HCT116 (cell line): ENCODE results near the gene CNTN4. TPM values are rescaled to one million over a fixed set of nuclear protein-coding genes. Genes with fewer than 3 reads are reported as not detected.

ENCODE experiments used
- ATAC-seq: fragments of 200-7000 bp; cut with Tn5 transposase; 2 replicates; pipeline ENCODE4 v1.9.1; 2020; ENCODE audit warnings: mild to moderate bottlenecking, moderate library complexity
- BruUV-seq: library from RNA; stranded (reverse); fragments of 400-500 nt; replicated peaks from 2 replicates; lab custom pipeline; 2021; lab: Mats Ljungman, UMichigan
- CTCF ChIA-PET: fragments of 300-600 bp; sonication (Branson Sonifier 250); formaldehyde crosslinking; loops from one replicate; lab custom pipeline; 2021; ENCODE audit warnings: antibody characterized with exemption; lab: Charles Lee
- POLR2A ChIA-PET: fragments of 300-600, 350-600 bp; sonication (Branson Sonifier 250); formaldehyde crosslinking; loops from one replicate; lab custom pipeline; 2021; ENCODE audit warnings: antibody characterized with exemption; lab: Charles Lee
- RAD21 ChIA-PET, 2 experiments: fragments of 300-600 bp; sonication (Branson Sonifier 250); formaldehyde crosslinking; loops; one replicate each; lab custom pipeline; 2023; ENCODE audit warnings: low total read pairs in 2 of 2; ENCODE audit not compliant: uncharacterized antibody in 2 of 2, unreplicated experiment in 2 of 2, low non-redundant PET in 1 of 2; lab: Charles Lee
- DNase-seq: peaks from one replicate; pipeline ENCODE4 v3.0.0-alpha.2; 2010; ENCODE audit warnings: low read depth, low spot score
- H2AFZ ChIP-seq: fragments of 200-600 bp; shearing (Covaris generic), sonication (generic); 2 replicates; pipeline ENCODE4 v1.6.1; 2017; ENCODE audit warnings: low read depth, mixed run types, mixed read lengths, antibody characterized with exemption, low read length; ENCODE audit not compliant: poor library complexity, severe bottlenecking
- H3K27ac ChIP-seq: 2 replicates; pipeline ENCODE4 v1.5.1; 2012; ENCODE audit warnings: low read depth, low read length
- H3K27me3 ChIP-seq: fragments of 200-600 bp; sonication (generic); 2 replicates; pipeline ENCODE4 v1.6.1; 2016; ENCODE audit warnings: mixed run types, low read length, mixed read lengths; ENCODE audit not compliant: insufficient read depth
- H3K36me3 ChIP-seq, 2 experiments: fragments of 200-500 bp in 1 of 2; fragments of 200-600 bp in 1 of 2; sonication (Bioruptor generic) in 1 of 2; sonication (generic) in 1 of 2; 2 replicates each; pipeline versions ENCODE4 v1.5.1 to v1.6.1; 2014 to 2016; ENCODE audit warnings: low read length in 2 of 2, inconsistent platforms in 1 of 2, mixed read lengths in 1 of 2, mixed run types in 1 of 2; ENCODE audit not compliant: insufficient read depth in 2 of 2, control insufficient read depth in 1 of 2
- H3K4me1 ChIP-seq, 2 experiments: fragments of 200-600 bp in 1 of 2; sonication (generic) in 1 of 2; 2 replicates each; pipeline versions ENCODE4 v1.5.1 to v1.6.1; 2012 to 2017; ENCODE audit warnings: low read length in 2 of 2, inconsistent platforms in 1 of 2, mild to moderate bottlenecking in 1 of 2, mixed read lengths in 1 of 2, mixed run types in 1 of 2, moderate library complexity in 1 of 2; ENCODE audit not compliant: insufficient read depth in 2 of 2, control insufficient read depth in 1 of 2
- H3K4me2 ChIP-seq: fragments of 200-600 bp; sonication (generic); 2 replicates; pipeline ENCODE4 v1.6.1; 2017; ENCODE audit warnings: mixed run types, low read length, mixed read lengths
- H3K4me3 ChIP-seq, 2 experiments: fragments of 200-600 bp in 1 of 2; sonication (generic) in 1 of 2; replicated peaks in 1 of 2; 2 replicates each; pipeline ENCODE4 v1.5.1; 2011 to 2016; ENCODE audit warnings: low read length in 2 of 2, control low read depth in 1 of 2, low read depth in 1 of 2, mild to moderate bottlenecking in 1 of 2, mixed read lengths in 1 of 2, mixed run types in 1 of 2
- H3K79me2 ChIP-seq: fragments of 200-600 bp; sonication (generic); 2 replicates; pipeline ENCODE4 v1.6.1; 2017; ENCODE audit warnings: mild to moderate bottlenecking, mixed run types, low read length, moderate library complexity, mixed read lengths; ENCODE audit not compliant: insufficient read depth
- H3K9ac ChIP-seq: fragments of 200-600 bp; sonication (generic); 2 replicates; pipeline ENCODE4 v1.6.1; 2016; ENCODE audit warnings: low read length, mixed read lengths
- H3K9me2 ChIP-seq: fragments of 200-600 bp; sonication (generic), shearing (Covaris generic); 2 replicates; pipeline ENCODE4 v1.6.1; 2017; ENCODE audit warnings: mixed run types, mild to moderate bottlenecking, moderate library complexity; ENCODE audit not compliant: insufficient read depth
- H3K9me3 ChIP-seq, 2 experiments: fragments of 200-500 bp in 1 of 2; fragments of 200-600 bp in 1 of 2; sonication (Bioruptor generic) in 1 of 2; sonication (generic) in 1 of 2; 2 replicates each; pipeline ENCODE4 v1.6.1; 2014 to 2017; ENCODE audit warnings: low read length in 2 of 2, mixed read lengths in 2 of 2, inconsistent platforms in 1 of 2, low read depth in 1 of 2, mild to moderate bottlenecking in 1 of 2, mixed run types in 1 of 2, moderate library complexity in 1 of 2; ENCODE audit not compliant: control insufficient read depth in 1 of 2, insufficient read depth in 1 of 2
- H4K20me1 ChIP-seq: fragments of 200-600 bp; sonication (generic), shearing (Covaris generic); 2 replicates; pipeline ENCODE4 v1.6.1; 2017; ENCODE audit warnings: mixed run types, mild to moderate bottlenecking, moderate library complexity; ENCODE audit not compliant: insufficient read depth
- ATF3 ChIP-seq: IDR thresholded peaks from 2 replicates; pipeline ENCODE4 v1.6.1; 2012
- CEBPB ChIP-seq: IDR thresholded peaks from 2 replicates; pipeline ENCODE4 v1.6.1; 2012; ENCODE audit warnings: low read depth
- CTCF ChIP-seq, 3 experiments: fragments of 200-600 bp in 1 of 3; sonication (generic) in 1 of 3; IDR thresholded peaks in 2 of 3; conservative IDR thresholded peaks in 1 of 3; 2 replicates each; pipeline ENCODE4 v1.5.1; 2012 to 2017; ENCODE audit warnings: low read depth in 2 of 3, low read length in 2 of 3, antibody characterized with exemption in 1 of 3, borderline replicate concordance in 1 of 3, control low read depth in 1 of 3, mild to moderate bottlenecking in 1 of 3, mixed read lengths in 1 of 3, mixed run types in 1 of 3, moderate library complexity in 1 of 3; ENCODE audit not compliant: insufficient read depth in 1 of 3
- EGR1 ChIP-seq: IDR thresholded peaks from 2 replicates; pipeline ENCODE4 v1.6.1; 2012; ENCODE audit warnings: low read depth
- ELF1 ChIP-seq: IDR thresholded peaks from 2 replicates; pipeline ENCODE4 v1.6.1; 2012; ENCODE audit warnings: low read depth, borderline replicate concordance
- EZH2 ChIP-seq: fragments of 200-600 bp; sonication (generic); IDR thresholded peaks from 2 replicates; pipeline ENCODE4 v1.6.1; 2017; ENCODE audit warnings: antibody characterized with exemption, mixed run types
- EZH2phosphoT487 ChIP-seq: fragments of 200-600 bp; IDR thresholded peaks from 2 replicates; pipeline ENCODE4 v1.6.1; 2018; ENCODE audit warnings: antibody characterized with exemption, borderline replicate concordance
- JUND ChIP-seq: IDR thresholded peaks from 2 replicates; pipeline ENCODE4 v1.6.1; 2012
- POLR2A ChIP-seq: IDR thresholded peaks from 2 replicates; pipeline ENCODE4 v1.7.0; 2011; ENCODE audit warnings: borderline replicate concordance; ENCODE audit not compliant: insufficient read depth, insufficient read length; ENCODE audit errors: extremely low read depth
- POLR2AphosphoS5 ChIP-seq: IDR thresholded peaks from 2 replicates; pipeline ENCODE4 v1.6.1; 2011; ENCODE audit warnings: mild to moderate bottlenecking, low read depth, low read length, moderate library complexity
- REST ChIP-seq: IDR thresholded peaks from 2 replicates; pipeline ENCODE4 v1.6.1; 2012; ENCODE audit warnings: low read depth
- SIN3A ChIP-seq: IDR thresholded peaks from 2 replicates; pipeline ENCODE4 v1.6.1; 2012; ENCODE audit warnings: low read depth
- TCF7L2 ChIP-seq: IDR thresholded peaks from 2 replicates; pipeline ENCODE4 v1.7.0; 2011; ENCODE audit warnings: borderline replicate concordance, inconsistent platforms; ENCODE audit not compliant: insufficient read depth, insufficient read length; ENCODE audit errors: extremely low read depth
- YY1 ChIP-seq: IDR thresholded peaks from 2 replicates; pipeline ENCODE4 v1.6.1; 2011; ENCODE audit warnings: low read length, low read depth, moderate library complexity, mild to moderate bottlenecking; ENCODE audit not compliant: insufficient replicate concordance; ENCODE audit errors: extremely low read depth
- ZBTB33 ChIP-seq: IDR thresholded peaks from 2 replicates; pipeline ENCODE4 v1.6.1; 2011; ENCODE audit warnings: mild to moderate bottlenecking, low read length, moderate library complexity; ENCODE audit not compliant: insufficient replicate concordance; ENCODE audit errors: extremely low read depth
- ZFX ChIP-seq: fragments of 450-650 bp; IDR thresholded peaks from 2 replicates; pipeline ENCODE4 v1.6.1; 2017
- ZNF274 ChIP-seq: fragments of 200-500 bp; sonication (Bioruptor generic); IDR thresholded peaks from 2 replicates; pipeline ENCODE4 v1.6.1; 2014; ENCODE audit warnings: mild to moderate bottlenecking, low read depth, low read length, inconsistent platforms
- intact Hi-C: fragments of 100-400 bp; cut with micrococcal nuclease; formaldehyde crosslinking; loops from 2 replicates; pipeline ENCODE4 v1.10.0; 2022
- total RNA-seq: library from RNA; stranded (reverse); gene quantifications from one replicate; pipeline ENCODE4 v1.2.1, GENCODE V29; 2021; ENCODE audit not compliant: unreplicated experiment
- TF ChIP-seq, protein P1 (sequence below): IDR thresholded peaks from 2 replicates; pipeline ENCODE4 v1.6.1; 2012

Gene CNTN4
- total RNA-seq, 1 experiment from 2014 or later = not detected

DNA sequence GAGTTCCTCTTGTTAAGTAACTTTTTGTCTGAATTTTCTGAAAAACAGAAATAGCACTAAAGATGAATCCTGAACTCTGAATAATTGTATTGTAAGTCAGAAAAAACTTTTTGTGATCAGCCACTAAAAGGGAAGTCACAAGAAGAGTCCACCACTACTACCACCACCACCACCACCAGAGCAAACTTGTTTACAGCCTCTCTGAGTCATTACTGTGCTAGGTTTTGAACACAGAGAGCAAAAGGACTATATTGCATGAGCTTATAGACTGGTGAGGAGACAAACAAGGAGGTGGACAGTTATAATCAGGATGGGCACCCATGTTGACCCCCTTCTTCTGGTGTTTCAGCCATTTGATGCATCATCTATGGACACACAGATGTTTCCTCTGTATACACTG lies 869.8 kb downstream of the CNTN4 start:
- no TSS peak for BruUV-seq
- H3K36me3 ChIP-seq = no peaks in the 10 kb centered on the region
- no peaks in the 10 kb centered on the region for H3K9me3 ChIP-seq
- CTCF ChIA-PET = no interaction called here
- DNase-seq (no peak), ATAC-seq (no peak)
- no peaks in the 10 kb centered on the region for H3K27me3 ChIP-seq
- no peaks in the 10 kb centered on the region for H3K9me2 ChIP-seq
- RAD21 ChIA-PET = no interaction called here
- no peak overlapping the region for H3K27ac ChIP-seq
- no peak overlapping the region for H3K9ac ChIP-seq
- POLR2A ChIA-PET = no interaction called here
- H2AFZ ChIP-seq = no peak overlapping the region
- no peaks in the 10 kb centered on the region for H3K79me2 ChIP-seq
- H4K20me1 ChIP-seq = no peaks in the 10 kb centered on the region
- intact Hi-C loops = loop anchor here (5.0 kb wide), 1 partner anchor 811 kb away; no protein-coding TSS in a partner anchor
- H3K4me2 ChIP-seq = no peak overlapping the region
- H3K4me3 ChIP-seq = no peak overlapping the region
- no peaks in the 10 kb centered on the region for H3K4me1 ChIP-seq
- TF ChIP-seq SIN3A (no peak), CTCF (IDR thresholded peaks at IDR 0.05 in 2 of 3, conservative IDR thresholded peaks at IDR 0.05 in 1 of 3; ENCODE audit: borderline replicate concordance in 1 of 3, insufficient read depth in 1 of 3, low read depth in 2 of 3, low read length in 2 of 3) (no peak), CEBPB (no peak), EGR1 (no peak), YY1 (no peak), POLR2AphosphoS5 (no peak), POLR2A (no peak), REST (no peak), JUND (no peak), TCF7L2 (no peak), ZBTB33 (no peak), ELF1 (no peak), EZH2phosphoT487 (no peak), ZFX (no peak), EZH2 (no peak), ATF3 (no peak), ZNF274 (no peak)
- TF ChIP-seq, protein P1, sequence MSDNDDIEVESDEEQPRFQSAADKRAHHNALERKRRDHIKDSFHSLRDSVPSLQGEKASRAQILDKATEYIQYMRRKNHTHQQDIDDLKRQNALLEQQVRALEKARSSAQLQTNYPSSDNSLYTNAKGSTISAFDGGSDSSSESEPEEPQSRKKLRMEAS = no peak
